Lung (tissue), 12 donors: ENCODE measurements around the gene ZNF468. TPM values are rescaled to one million over a fixed set of nuclear protein-coding genes. Genes with fewer than 3 reads are reported as not detected.
"Not testable (repeated sequence)": the region's sequence is repeated elsewhere in the genome, so short reads cannot be mapped to it uniquely, and the experiment has no call there.

Experiments used
- ATAC-seq: fragments of 200-7000 bp; cut with Tn5 transposase; one replicate; pipeline ENCODE4 v1.9.1; 2020; ENCODE audit warnings: moderate number of reproducible peaks; ENCODE audit not compliant: insufficient read depth, low FRiP score
- DNase-seq, 3 donors: peaks; one replicate each; pipeline ENCODE4 v3.0.0-alpha.2; 2013 to 2017
- H3K27ac ChIP-seq, 2 donors: one replicate each; pipeline ENCODE4 v1.5.1; 2013; ENCODE audit warnings: mild to moderate bottlenecking in 2 of 2, moderate library complexity in 2 of 2, control low read depth in 1 of 2, inconsistent platforms in 1 of 2, low read depth in 1 of 2, low read length in 1 of 2
- H3K27me3 ChIP-seq, 3 donors: one replicate each; pipeline ENCODE4 v1.5.1; 2013; ENCODE audit warnings: low read length in 2 of 3; ENCODE audit not compliant: control insufficient read depth in 3 of 3, insufficient read depth in 3 of 3
- H3K36me3 ChIP-seq, 4 donors: one replicate each; pipeline ENCODE4 v1.5.1; 2013; ENCODE audit warnings: low read length in 4 of 4, mild to moderate bottlenecking in 1 of 4, moderate library complexity in 1 of 4; ENCODE audit not compliant: control insufficient read depth in 4 of 4, insufficient read depth in 4 of 4
- H3K4me1 ChIP-seq, 5 donors: one replicate each; pipeline ENCODE4 v1.5.1; 2013; ENCODE audit warnings: low read length in 5 of 5, mild to moderate bottlenecking in 2 of 5, moderate library complexity in 1 of 5; ENCODE audit not compliant: control insufficient read depth in 5 of 5, insufficient read depth in 5 of 5
- H3K4me3 ChIP-seq: one replicate; pipeline ENCODE4 v1.5.1; 2013; ENCODE audit warnings: mild to moderate bottlenecking, control low read depth, moderate library complexity
- H3K9ac ChIP-seq, 2 donors: one replicate each; pipeline ENCODE4 v1.5.1; 2013; ENCODE audit warnings: low read length in 2 of 2, control low read depth in 1 of 2; ENCODE audit not compliant: insufficient read depth in 1 of 2
- H3K9me3 ChIP-seq, 4 donors: one replicate each; pipeline ENCODE4 v1.5.1; 2013; ENCODE audit warnings: low read length in 3 of 4, mild to moderate bottlenecking in 1 of 4, moderate library complexity in 1 of 4; ENCODE audit not compliant: control insufficient read depth in 4 of 4, insufficient read depth in 3 of 4
- WGBS, 2 donors: extraction: QIAGEN DNeasy Blood & Tissue Kit; methylation state at CpG; one replicate each; pipeline ENCODE4 v1.1.7; 2013; 5-methylcytosine and 5-hydroxymethylcytosine counted together
- polyA plus RNA-seq, 2 donors: library from polyadenylated mRNA; stranded (reverse); fragments of 200-250 nt; gene quantifications; one replicate each; pipeline ENCODE4 v1.2.1, GENCODE V29; 2013
- total RNA-seq, 2 donors: library from RNA; depleted of rRNA in 1 of 2; stranded (reverse); fragments of >200 nt in 1 of 2; gene quantifications; one replicate each; pipeline ENCODE4 v1.2.1, GENCODE V29; 2014 to 2021
- TF ChIP-seq, protein P1 (sequence below): IDR thresholded peaks from 2 replicates; pipeline ENCODE4 v1.5.1; 2012; ENCODE audit warnings: mild to moderate bottlenecking; ENCODE audit errors: control extremely low read depth, extremely low read depth
- donor health status: control.
- donor health status: control.
- donor health status: Bipolar disorder and iron deficiency.
- donor health status: healthy.
- donor health status: DM: yes; HTN: yes; CAD: no.

ZNF468 gene
- total and polyA plus RNA-seq, 4 donors, result 8.5 to 36.3 (median 12.2) TPM

DNA sequence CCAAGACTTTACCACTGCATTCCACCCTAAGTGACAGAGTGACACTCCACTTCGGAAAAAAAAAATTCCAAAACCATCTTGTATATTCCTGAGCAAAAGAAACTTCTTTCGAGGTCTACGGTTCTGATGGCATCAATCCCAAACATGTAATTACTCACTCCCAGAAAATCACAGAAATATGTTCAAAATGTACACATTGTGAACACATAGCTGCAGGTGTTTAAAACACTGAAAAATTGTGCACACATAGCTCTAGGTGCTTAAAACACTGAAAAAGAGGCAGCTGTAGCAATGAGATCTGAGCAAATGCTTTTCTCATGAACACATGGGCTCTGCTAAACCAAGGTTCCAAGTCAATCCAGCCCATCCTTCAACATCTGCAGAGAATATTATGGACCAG, 14.0 kb upstream of the ZNF468 start:
- no peaks in the 10 kb centered on the region for H3K4me1 ChIP-seq
- H3K27me3 ChIP-seq, result no peaks in the 10 kb centered on the region
- no peaks in the 10 kb centered on the region for H3K36me3 ChIP-seq
- ATAC-seq, result no peak
- peaks cover 0 to 4% (median 0%) of the 10 kb centered on the region in 4 donors for H3K9me3 ChIP-seq
- no peak overlapping the region for H3K4me3 ChIP-seq
- H3K9ac ChIP-seq, result no peak overlapping the region
- TF ChIP-seq, protein P1, sequence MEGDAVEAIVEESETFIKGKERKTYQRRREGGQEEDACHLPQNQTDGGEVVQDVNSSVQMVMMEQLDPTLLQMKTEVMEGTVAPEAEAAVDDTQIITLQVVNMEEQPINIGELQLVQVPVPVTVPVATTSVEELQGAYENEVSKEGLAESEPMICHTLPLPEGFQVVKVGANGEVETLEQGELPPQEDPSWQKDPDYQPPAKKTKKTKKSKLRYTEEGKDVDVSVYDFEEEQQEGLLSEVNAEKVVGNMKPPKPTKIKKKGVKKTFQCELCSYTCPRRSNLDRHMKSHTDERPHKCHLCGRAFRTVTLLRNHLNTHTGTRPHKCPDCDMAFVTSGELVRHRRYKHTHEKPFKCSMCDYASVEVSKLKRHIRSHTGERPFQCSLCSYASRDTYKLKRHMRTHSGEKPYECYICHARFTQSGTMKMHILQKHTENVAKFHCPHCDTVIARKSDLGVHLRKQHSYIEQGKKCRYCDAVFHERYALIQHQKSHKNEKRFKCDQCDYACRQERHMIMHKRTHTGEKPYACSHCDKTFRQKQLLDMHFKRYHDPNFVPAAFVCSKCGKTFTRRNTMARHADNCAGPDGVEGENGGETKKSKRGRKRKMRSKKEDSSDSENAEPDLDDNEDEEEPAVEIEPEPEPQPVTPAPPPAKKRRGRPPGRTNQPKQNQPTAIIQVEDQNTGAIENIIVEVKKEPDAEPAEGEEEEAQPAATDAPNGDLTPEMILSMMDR, result no peak
- DNase-seq, result no peak
- no peak overlapping the region for H3K27ac ChIP-seq
- WGBS, 2 donors, result 90 to 92% methylated on average over 3 of the region's 3 CpGs

DNA sequence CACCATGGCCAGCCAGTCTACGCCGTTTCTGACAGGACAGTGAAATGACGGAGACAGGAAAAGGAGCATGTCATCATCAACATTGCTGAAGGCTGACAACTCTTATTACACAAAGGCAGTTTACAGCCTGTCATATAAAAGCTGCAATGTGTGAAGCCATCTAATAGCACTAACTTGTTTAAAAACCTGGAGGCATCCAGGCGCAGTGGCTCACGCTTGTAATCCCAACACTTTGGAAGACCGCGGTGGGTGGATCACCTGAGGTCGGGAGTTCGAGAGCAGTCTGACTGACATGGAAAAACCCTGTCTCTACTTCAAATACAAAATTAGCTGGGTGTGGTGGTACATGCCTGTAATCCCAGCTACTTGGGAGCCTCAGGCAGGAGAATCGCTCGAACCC, 10.6 kb upstream of the ZNF468 start:
- ATAC-seq, H3K9me3 ChIP-seq, H3K36me3 ChIP-seq, H3K4me1 ChIP-seq, H3K27me3 ChIP-seq, H3K4me3 ChIP-seq, H3K9ac ChIP-seq, DNase-seq, H3K27ac ChIP-seq: not testable (repeated sequence)
- WGBS, 2 donors, result 92 to 93% methylated on average over 11 of the region's 11 CpGs

DNA sequence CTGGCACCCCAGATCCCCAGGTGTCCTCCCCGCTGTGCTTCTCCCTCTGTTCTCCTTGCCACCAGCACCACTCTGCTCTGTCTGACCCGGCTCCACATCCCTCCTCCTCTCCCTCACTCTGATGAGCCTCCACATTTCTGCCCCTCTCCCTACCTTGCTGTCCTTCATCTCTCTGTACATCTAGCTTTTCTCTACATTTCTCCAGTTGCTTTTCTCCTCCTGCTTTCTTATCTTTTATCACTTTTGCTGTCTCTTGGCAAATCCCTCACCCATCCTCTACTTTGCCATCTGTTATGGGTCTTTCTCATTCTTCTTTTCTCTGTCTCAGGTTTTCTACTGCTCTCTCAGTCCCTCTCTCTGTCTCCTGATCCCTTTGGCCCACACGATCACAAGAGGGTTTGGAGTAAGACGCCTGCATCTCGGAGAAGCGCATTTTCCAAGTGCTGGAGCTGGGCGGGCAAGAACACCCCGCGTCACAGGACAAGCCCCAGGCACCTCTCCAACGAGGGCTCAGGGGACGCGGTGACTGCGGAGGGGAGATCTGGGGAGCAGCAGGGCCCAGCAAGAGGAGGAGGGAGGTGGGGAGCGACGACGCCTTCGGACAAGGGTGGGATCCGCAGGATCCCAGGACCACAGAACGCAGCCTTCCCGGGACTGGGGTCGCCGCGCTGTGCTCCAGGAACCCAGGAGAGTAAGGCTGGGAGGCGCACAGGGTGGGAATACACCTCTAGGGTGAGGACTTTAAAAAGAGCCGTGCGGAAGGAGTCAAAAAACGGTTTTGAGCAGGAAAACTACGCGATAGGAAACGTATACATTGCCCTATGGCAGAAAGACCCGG, 660 bp downstream of the ZNF468 start:
- WGBS, 2 donors, result 0 to 3% methylated on average over 20 to 27 of the region's 31 CpGs
- H3K4me3 ChIP-seq, result peak overlapping the region; percentile 71
- not testable (repeated sequence) for H3K9me3 ChIP-seq, H3K27me3 ChIP-seq, H3K4me1 ChIP-seq
- ATAC-seq (peak; percentile 2), DNase-seq (peak in 2 of 3 donors; percentile 2 to 3)
- H3K36me3 ChIP-seq, result peaks cover 4 to 10% (median 7%) of the 10 kb centered on the region in 4 donors
- H3K9ac ChIP-seq, result peak overlapping the region in 1 of 2 donors; percentile 42
- peak overlapping the region; percentile 64 to 72 for H3K27ac ChIP-seq

DNA sequence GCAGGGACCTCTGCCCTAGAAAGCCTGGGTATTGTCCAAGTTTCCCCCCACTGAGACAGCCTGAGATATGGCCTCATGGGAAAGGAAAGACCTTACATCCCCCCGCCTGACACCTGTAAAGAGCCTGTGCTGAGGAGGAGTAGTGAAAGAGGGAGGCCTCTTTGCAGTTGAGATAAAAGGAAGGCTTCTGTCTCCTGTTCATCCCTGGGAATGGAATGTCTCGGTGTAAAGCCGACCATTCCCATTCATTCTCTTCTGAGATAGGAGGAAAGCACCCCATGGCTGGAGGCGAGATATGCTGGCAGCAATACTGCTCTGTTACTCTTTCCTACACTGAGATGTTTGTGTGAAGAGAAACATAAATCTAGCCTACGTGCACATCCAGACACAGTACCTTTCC, 10.1 kb downstream of the ZNF468 start:
- DNase-seq, ATAC-seq, H3K9ac ChIP-seq, H3K27me3 ChIP-seq, H3K4me3 ChIP-seq, H3K4me1 ChIP-seq, H3K27ac ChIP-seq: not testable (repeated sequence)
- 80 to 82% methylated on average over 5 of the region's 5 CpGs for WGBS, 2 donors
- H3K36me3 ChIP-seq, result peaks cover 27 to 57% (median 41%) of the 10 kb centered on the region in 4 donors
- peaks cover 0 to 44% (median under 1%) of the 10 kb centered on the region in 4 donors for H3K9me3 ChIP-seq

DNA sequence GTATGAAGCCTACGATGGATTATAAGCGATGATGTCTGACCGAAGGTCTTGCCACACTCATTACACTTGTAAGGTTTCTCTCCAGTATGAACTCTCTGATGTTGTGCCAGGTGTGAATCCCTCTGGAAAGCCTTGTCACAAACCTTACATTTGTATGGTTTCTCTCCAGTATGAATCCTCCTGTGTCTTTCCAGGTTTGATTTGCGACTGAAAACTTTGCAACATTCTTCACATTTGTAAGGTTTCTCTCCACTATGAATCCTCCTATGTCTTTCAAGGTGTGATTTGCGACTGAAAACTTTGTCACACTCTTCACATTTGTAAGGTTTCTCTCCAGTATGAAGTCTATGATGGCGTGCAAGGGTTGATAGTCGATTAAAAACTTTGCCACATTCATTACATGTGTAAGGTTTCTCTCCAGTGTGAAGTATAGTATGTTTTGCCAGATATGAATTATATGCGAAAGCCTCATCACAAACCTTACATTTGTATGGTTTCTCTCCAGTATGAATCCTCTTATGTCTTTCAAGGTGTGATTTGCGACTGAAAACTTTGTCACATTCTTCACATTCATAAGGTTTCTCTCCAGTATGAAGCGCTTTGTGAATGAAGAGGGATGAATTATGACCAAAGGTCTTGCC, 16.5 kb downstream of the ZNF468 start:
- ATAC-seq, H3K4me1 ChIP-seq, DNase-seq, H3K27ac ChIP-seq, H3K27me3 ChIP-seq, H3K4me3 ChIP-seq, H3K9ac ChIP-seq: not testable (repeated sequence)
- H3K36me3 ChIP-seq, result peaks cover 36 to 59% (median 58%) of the 10 kb centered on the region in 4 donors
- peaks cover 6 to 45% (median 17%) of the 10 kb centered on the region in 4 donors for H3K9me3 ChIP-seq
- 99% methylated on average over 10 of the region's 10 CpGs for WGBS, 2 donors

DNA sequence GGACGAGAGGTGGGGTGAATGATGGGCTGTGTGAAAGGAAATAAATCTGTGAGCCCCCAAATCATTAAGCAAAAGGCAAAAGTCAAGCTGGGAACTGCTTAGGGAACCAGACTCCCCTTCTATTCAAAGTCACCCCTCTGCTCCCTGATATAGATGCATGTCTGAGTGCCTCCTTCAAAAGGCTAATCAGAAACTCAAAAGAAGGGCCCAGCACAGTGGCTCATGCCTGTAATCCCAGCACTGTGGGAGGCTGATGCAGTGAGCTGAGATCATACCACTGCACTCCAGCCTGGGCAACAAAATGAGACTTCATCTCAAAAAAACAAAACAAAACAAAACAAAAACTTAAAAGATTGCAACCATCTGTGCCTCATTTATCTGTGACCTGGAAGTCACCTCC, 23.1 kb downstream of the ZNF468 start:
- H3K9ac ChIP-seq, H3K27me3 ChIP-seq, ATAC-seq, H3K27ac ChIP-seq, H3K36me3 ChIP-seq, H3K4me1 ChIP-seq, DNase-seq, H3K4me3 ChIP-seq: not testable (repeated sequence)
- H3K9me3 ChIP-seq, result peaks cover 0 to 32% (median 2%) of the 10 kb centered on the region in 4 donors
- WGBS, 2 donors, result 67 to 79% methylated on average over 1 of the region's 1 CpG

DNA sequence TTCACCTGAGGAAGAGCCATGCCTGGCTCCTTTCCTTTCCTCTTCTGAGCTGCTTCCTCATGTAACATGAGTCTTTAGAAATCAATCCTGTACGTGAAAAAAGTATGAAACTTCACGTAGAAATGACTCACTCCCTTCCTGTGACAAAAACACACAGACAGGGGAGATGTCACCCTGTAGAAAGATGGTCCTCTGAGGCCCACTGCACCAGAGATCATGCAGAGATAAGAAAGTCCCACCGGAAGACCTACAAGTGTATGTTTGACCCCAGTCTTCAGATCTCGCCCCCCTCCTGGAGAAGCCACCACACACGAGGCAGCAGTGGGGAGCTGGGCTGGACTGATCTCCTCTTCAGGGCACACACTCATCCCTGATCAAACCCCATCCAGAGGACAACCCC, 23.9 kb downstream of the ZNF468 start:
- H3K27ac ChIP-seq, H3K4me1 ChIP-seq, H3K9ac ChIP-seq, DNase-seq, H3K27me3 ChIP-seq, H3K36me3 ChIP-seq, H3K4me3 ChIP-seq, ATAC-seq: not testable (repeated sequence)
- 50 to 58% methylated on average over 5 of the region's 5 CpGs for WGBS, 2 donors
- H3K9me3 ChIP-seq, result peaks cover 0 to 27% (median under 1%) of the 10 kb centered on the region in 4 donors
